H1 (cell line): ENCODE data around the gene GSTM2. TPM values are rescaled to one million over a fixed set of nuclear protein-coding genes. Genes with fewer than 3 reads are reported as not detected.
A peak's percentile ranks its signal among the peaks of the same experiment; 100 is the strongest.

Experiments
- CHD7 ChIP-seq: fragments of 300-600 bp; sonication (generic); IDR thresholded peaks from 2 replicates; pipeline ENCODE4 v1.7.1; 2012; ENCODE audit warnings: low read length, moderate library complexity, mild to moderate bottlenecking, inconsistent platforms; ENCODE audit not compliant: insufficient replicate concordance
- EGR1 ChIP-seq: IDR thresholded peaks from 2 replicates; pipeline ENCODE4 v1.6.1; 2011; ENCODE audit warnings: low read depth, low read length, borderline replicate concordance
- POLR2A ChIP-seq, 2 experiments: IDR thresholded peaks; 1 replicate in 1 of 2; 2 replicates in 1 of 2; pipeline ENCODE4 v1.6.1; 2011; ENCODE audit warnings: low read depth in 2 of 2, low read length in 2 of 2, mild to moderate bottlenecking in 2 of 2; ENCODE audit errors: control extremely low read depth in 1 of 2
- POLR2AphosphoS5 ChIP-seq: IDR thresholded peaks from 2 replicates; pipeline ENCODE4 v1.6.1; 2011; ENCODE audit warnings: low read depth, low read length
- RNF2 ChIP-seq: fragments of 200-900, 300-1000 bp; sonication (generic); IDR thresholded peaks from 2 replicates; pipeline ENCODE4 v1.7.1; 2016; ENCODE audit warnings: borderline replicate concordance, low read depth, mild to moderate bottlenecking, antibody characterized with exemption, low read length; ENCODE audit not compliant: poor library complexity, severe bottlenecking; ENCODE audit errors: missing control alignments
- SIN3A ChIP-seq, 2 experiments: IDR thresholded peaks in 1 of 2; conservative IDR thresholded peaks in 1 of 2; 2 replicates each; pipeline ENCODE4 v1.6.1; 2011 to 2012; ENCODE audit warnings: low read length in 2 of 2, improper control_type of control experiment in 1 of 2, low read depth in 1 of 2, mild to moderate bottlenecking in 1 of 2
- SIRT6 ChIP-seq: IDR thresholded peaks from one replicate; pipeline ENCODE4 v1.7.1; 2012; ENCODE audit warnings: low read length, inconsistent platforms
- SP4 ChIP-seq: IDR thresholded peaks from 2 replicates; pipeline ENCODE4 v1.6.1; 2012; ENCODE audit warnings: low read length, inconsistent platforms
- SUZ12 ChIP-seq: fragments of 200-600 bp; sonication (generic); IDR thresholded peaks from 2 replicates; pipeline ENCODE4 v1.6.1; 2012; ENCODE audit warnings: mild to moderate bottlenecking, inconsistent platforms, low read length, moderate library complexity, mixed read lengths
- TBP ChIP-seq: IDR thresholded peaks from 2 replicates; pipeline ENCODE4 v1.6.1; 2011; ENCODE audit warnings: low read depth, low read length, improper control_type of control experiment
- polyA plus RNA-seq, 7 experiments: library from polyadenylated mRNA; depleted of rRNA in 3 of 7; stranded (reverse) in 5 of 7; unstranded in 2 of 7; fragments of >200 nt in 5 of 7; fragments of 200-250 nt in 2 of 7; gene quantifications; 1 replicate in 5 of 7; 2 replicates in 1 of 7; 4 replicates in 1 of 7; pipeline versions ENCODE4 v1.2.1 to v1.2.3, GENCODE V29; 2011 to 2013; ENCODE audit warnings: missing spikeins in 2 of 7, mixed read lengths in 2 of 7
- total RNA-seq: library from RNA; stranded (reverse); fragmentation: NEBNext Ultra II Directional; extraction: Animal tissue kit (Norgen Biotek cat#: 25700); gene quantifications from 2 replicates; pipeline ENCODE4 v1.2.1, GENCODE V29; 2021

GSTM2 gene
- total and polyA plus RNA-seq, 2 of the 8 experiments (the other 6 are each of a cell fraction or from before 2014, with no cell fraction given): 9.6 to 23.1 TPM

GRCh38 chr1:109619576-109620400 is 48.1 kb upstream of the GSTM2 start, which contains the start of the genes AMPD2 and GNAT2 (continued):
- TF ChIP-seq POLR2A (IDR thresholded peaks at IDR 0.05; ENCODE audit: control extremely low read depth in 1 of 2, low read depth in 2 of 2, low read length in 2 of 2) (peak in 1 of 2 experiments; percentile 54; a peak in 2 of 3 replicates), SIN3A (conservative IDR thresholded peaks at IDR 0.05 in 1 of 2, IDR thresholded peaks at IDR 0.05 in 1 of 2; ENCODE audit: low read depth in 1 of 2, low read length in 2 of 2) (peak in 1 of 2 experiments; percentile 87; a peak in 2 of 4 replicates), POLR2AphosphoS5 (peak; percentile 61; the same call in 1 of the 2 replicates), SUZ12 (no peak), EGR1 (no peak), SP4 (0 out of 2 replicates have a peak, but pooled peaks have one; percentile 8), CHD7 (no peak), RNF2 (no peak), SIRT6 (no peak), TBP (no peak; the same call in 1 of the 2 replicates)
